T-cell (primary cell): ENCODE measurements around the gene ZDHHC14. TPM values are rescaled to one million over a fixed set of nuclear protein-coding genes. Genes with fewer than 3 reads are reported as not detected.

Experiments
- ATAC-seq, 4 experiments: fragments of 200-7000 bp in 3 of 4; fragments of 150-1000 bp in 1 of 4; cut with Tn5 transposase; replicated peaks in 1 of 4; 1 replicate in 3 of 4; 2 replicates in 1 of 4; pipeline ENCODE4 v1.10.0; 2021; ENCODE audit warnings: moderate library complexity in 3 of 4, mild to moderate bottlenecking in 2 of 4, moderate number of reproducible peaks in 1 of 4
- CTCF ChIA-PET, 2 donors: fragments of 300-600 bp; sonication (Branson Sonifier 250); formaldehyde crosslinking; loops; one replicate each; lab custom pipeline; 2022; ENCODE audit warnings: antibody characterized with exemption in 2 of 2; lab: Charles Lee
- POLR2A ChIA-PET, 2 donors: fragments of 300-600 bp; sonication (Branson Sonifier 250); formaldehyde crosslinking; loops; one replicate each; lab custom pipeline; 2022; ENCODE audit warnings: antibody characterized with exemption in 2 of 2; lab: Charles Lee
- DNase-seq, 35 experiments: peaks; one replicate each; pipeline versions ENCODE4 v3.0.0 to v3.0.0-alpha.2; 2013 to 2023
- H3K27ac ChIP-seq: one replicate; pipeline ENCODE4 v1.5.1; 2013; ENCODE audit warnings: low read length
- H3K27me3 ChIP-seq, 2 experiments: replicated peaks in 1 of 2; 1 replicate in 1 of 2; 2 replicates in 1 of 2; pipeline versions ENCODE4 v1.6.1 to v1.7.0; 2013; ENCODE audit warnings: low read length in 1 of 2, mixed read lengths in 1 of 2; ENCODE audit not compliant: control insufficient read depth in 2 of 2, insufficient read depth in 2 of 2; ENCODE audit errors: extremely low read depth in 1 of 2
- H3K36me3 ChIP-seq, 2 donors: 1 replicate in 1 of 2; 2 replicates in 1 of 2; pipeline versions ENCODE4 v1.6.1 to v1.7.0; 2013; ENCODE audit warnings: low read length in 1 of 2; ENCODE audit not compliant: control insufficient read depth in 2 of 2, insufficient read depth in 1 of 2; ENCODE audit errors: extremely low read depth in 1 of 2
- H3K4me1 ChIP-seq, 2 experiments: 1 replicate in 1 of 2; 2 replicates in 1 of 2; pipeline versions ENCODE4 v1.6.1 to v1.7.0; 2013; ENCODE audit warnings: low read length in 2 of 2, mixed read lengths in 1 of 2; ENCODE audit not compliant: insufficient read depth in 2 of 2, control insufficient read depth in 1 of 2; ENCODE audit errors: extremely low read depth in 1 of 2
- H3K4me3 ChIP-seq, 2 donors: 1 replicate in 1 of 2; 2 replicates in 1 of 2; pipeline versions ENCODE4 v1.5.1 to v1.7.0; 2013; ENCODE audit warnings: mild to moderate bottlenecking in 2 of 2, low read length in 1 of 2, moderate library complexity in 1 of 2; ENCODE audit not compliant: control insufficient read depth in 1 of 2; ENCODE audit errors: extremely low read depth in 1 of 2
- H3K9me3 ChIP-seq: 2 replicates; pipeline ENCODE4 v1.7.0; 2013
- H3K27ac Mint-ChIP-seq, 2 donors: one replicate each; pipeline ENCODE4 v1.8.0; 2020 to 2021; ENCODE audit warnings: mild to moderate bottlenecking in 2 of 2, mixed read lengths in 2 of 2
- H3K27me3 Mint-ChIP-seq, 2 donors: one replicate each; pipeline ENCODE4 v1.8.0; 2021 to 2022; ENCODE audit warnings: mixed read lengths in 2 of 2
- H3K36me3 Mint-ChIP-seq: one replicate; pipeline ENCODE4 v1.8.0; 2021; ENCODE audit warnings: mixed read lengths
- H3K4me1 Mint-ChIP-seq, 3 donors: one replicate each; pipeline ENCODE4 v1.8.0; 2020 to 2022; ENCODE audit warnings: mixed read lengths in 3 of 3, mild to moderate bottlenecking in 1 of 3
- H3K4me3 Mint-ChIP-seq, 3 donors: one replicate each; pipeline ENCODE4 v1.8.0; 2020 to 2022; ENCODE audit warnings: mild to moderate bottlenecking in 3 of 3, mixed read lengths in 3 of 3, moderate library complexity in 3 of 3
- H3K9me3 Mint-ChIP-seq, 3 donors: one replicate each; pipeline ENCODE4 v1.8.0; 2020 to 2022; ENCODE audit warnings: mixed read lengths in 3 of 3
- WGBS: methylation state at CpG from one replicate; pipeline ENCODE4 v1.1.5; 2013; ENCODE audit warnings: missing lambda C conversion rate; ENCODE audit not compliant: insufficient coverage; 5-methylcytosine and 5-hydroxymethylcytosine counted together
- total RNA-seq, 35 experiments: library from RNA in 6 of 35; stranded (reverse) in 6 of 35; fragments of 120-200 nt in 1 of 35; gene quantifications; one replicate each; pipeline versions ENCODE4 v1.2.1 to v1.2.4 and lab custom pipeline; 2013 to 2026

The ZDHHC14 gene
- total RNA-seq, 5 donors from 2014 or later (not counting 1 experiment from before 2014, with no cell fraction given), result 2.1 to 3.7 (median 2.6) TPM

GRCh38 chr6:157534977-157535339, 154.0 kb downstream of the ZDHHC14 start:
- H3K4me1 Mint-ChIP-seq, result peaks cover 48 to 57% (median 51%) of the 10 kb centered on the region in 3 donors
- Histone ChIP-seq H3K27me3 (no peaks in the 10 kb centered on the region), H3K4me1 (peaks cover 27 to 50% of the 10 kb centered on the region in 2 experiments), H3K4me3 (no peak overlapping the region), H3K27ac (peak overlapping the region; percentile 77), H3K36me3 (no peaks in the 10 kb centered on the region), H3K9me3 (no peaks in the 10 kb centered on the region)
- no CpG with 5 or more reads among the region's 3 CpGs for WGBS
- ATAC-seq, result no peak
- H3K36me3 Mint-ChIP-seq, result no peaks in the 10 kb centered on the region
- CTCF ChIA-PET, result no interaction called here
- POLR2A ChIA-PET, result interaction anchor here in 1 of 2 donors (0.5 kb wide), 1 partner anchor 11 kb away, joined by 3 read pairs; no protein-coding TSS in a partner anchor
- no peaks in the 10 kb centered on the region for H3K27me3 Mint-ChIP-seq
- H3K4me3 Mint-ChIP-seq, result peak overlapping the region in 1 of 3 donors; percentile 55
- no peaks in the 10 kb centered on the region for H3K9me3 Mint-ChIP-seq
- DNase-seq, result no peak
- peak overlapping the region; percentile 87 to 92 for H3K27ac Mint-ChIP-seq

DNA sequence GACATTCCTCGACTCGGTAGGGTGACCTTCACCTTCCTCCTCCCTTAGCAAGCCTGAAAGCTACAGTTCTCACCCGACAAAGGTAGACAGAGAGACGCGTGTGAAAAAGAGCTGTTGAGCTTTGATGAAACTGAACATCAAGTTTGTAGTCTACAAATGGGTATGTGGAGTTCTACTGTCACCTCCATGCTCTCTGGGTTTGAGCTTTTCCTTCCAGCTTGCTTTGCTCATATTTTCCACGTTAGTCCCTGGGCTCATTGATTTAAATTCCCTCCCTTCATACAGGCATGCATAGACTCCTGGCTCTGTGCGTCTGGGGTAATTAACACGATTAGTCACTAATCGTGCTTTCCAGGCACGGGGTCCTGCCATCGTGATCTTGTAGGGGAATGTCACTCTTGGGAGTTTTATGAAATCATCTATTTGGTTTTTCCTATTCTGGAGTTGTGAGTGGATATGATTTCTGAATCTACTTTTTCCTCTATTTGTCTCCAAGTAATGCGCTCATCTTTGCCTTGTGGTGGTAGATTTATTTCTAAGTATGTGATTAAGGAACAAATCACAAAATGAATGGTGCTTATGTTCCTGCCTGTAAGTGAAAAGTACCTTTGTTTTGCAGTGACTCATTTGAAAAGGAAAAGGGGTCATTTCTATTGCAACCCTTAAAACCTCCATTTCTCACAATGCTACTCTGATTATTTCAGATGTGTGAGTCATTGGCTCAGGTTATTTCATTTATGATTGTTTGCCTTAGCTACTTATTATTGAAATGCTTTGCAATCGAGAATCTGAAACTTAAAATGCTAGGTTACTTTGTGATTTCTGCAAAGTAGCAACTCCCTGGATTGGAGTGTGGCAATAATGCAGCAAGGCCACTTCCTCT, 154.6 kb downstream of the ZDHHC14 start:
- Mint-ChIP-seq H3K27me3 (no peaks in the 10 kb centered on the region), H3K4me1 (peaks cover 49 to 58% (median 51%) of the 10 kb centered on the region in 3 donors), H3K36me3 (no peaks in the 10 kb centered on the region), H3K9me3 (no peaks in the 10 kb centered on the region), H3K27ac (peak overlapping the region; percentile 87 to 92), H3K4me3 (peak overlapping the region; percentile 21 to 55 (median 28))
- Histone ChIP-seq H3K4me3 (no peak overlapping the region), H3K4me1 (peaks cover 27 to 50% of the 10 kb centered on the region in 2 experiments), H3K27me3 (no peaks in the 10 kb centered on the region), H3K36me3 (no peaks in the 10 kb centered on the region), H3K9me3 (no peaks in the 10 kb centered on the region), H3K27ac (peak overlapping the region; percentile 77)
- DNase-seq (peak in 2 of 35 experiments; percentile 17 to 52), ATAC-seq (peak; percentile 31 to 76 (median 50))
- WGBS, result 0% methylated on average over 1 of the region's 13 CpGs
- ChIA-PET POLR2A (interaction anchor here in 1 of 2 donors (0.5 kb wide), 1 partner anchor 11 kb away, joined by 3 read pairs; no protein-coding TSS in a partner anchor), CTCF (interaction anchor here in 1 of 2 donors (1.4 kb wide), 1 partner anchor 15 kb away, joined by 7 read pairs; no protein-coding TSS in a partner anchor)

DNA sequence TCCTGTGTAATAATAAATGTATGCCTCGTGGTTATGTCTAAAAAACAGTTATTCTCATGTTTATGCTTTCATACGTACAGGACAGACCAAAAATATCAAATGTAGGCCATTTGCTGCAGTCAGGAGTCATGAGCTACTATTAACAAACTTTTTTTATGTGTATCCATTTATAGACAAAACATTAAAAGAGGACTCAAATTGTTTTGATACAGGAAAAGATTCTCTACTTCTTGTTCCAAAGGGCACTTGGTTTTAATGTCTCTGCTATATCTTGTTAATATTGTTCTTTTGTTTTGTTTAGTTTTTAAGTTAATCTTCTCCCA, 155.2 kb downstream of the ZDHHC14 start:
- peaks cover 27 to 50% of the 10 kb centered on the region in 2 experiments for H3K4me1 ChIP-seq

GRCh38 chr6:157537556-157537955, 156.6 kb downstream of the ZDHHC14 start:
- H3K36me3 Mint-ChIP-seq, result no peaks in the 10 kb centered on the region
- H3K4me3 ChIP-seq, result no peak overlapping the region
- 88% methylated on average over 1 of the region's 2 CpGs for WGBS
- peaks cover 49 to 58% (median 51%) of the 10 kb centered on the region in 3 donors for H3K4me1 Mint-ChIP-seq
- no peak overlapping the region for H3K4me3 Mint-ChIP-seq
- H3K4me1 ChIP-seq, result peaks cover 27 to 50% of the 10 kb centered on the region in 2 experiments
- H3K27me3 Mint-ChIP-seq, result no peaks in the 10 kb centered on the region
- ATAC-seq, result no peak
- no peaks in the 10 kb centered on the region for H3K27me3 ChIP-seq
- ChIA-PET POLR2A (no interaction called here), CTCF (interaction anchor here in 1 of 2 donors (0.9 kb wide), 1 partner anchor 12 kb away, joined by 3 read pairs; no protein-coding TSS in a partner anchor)
- H3K27ac Mint-ChIP-seq, result peak overlapping the region; percentile 30 to 42
- peak overlapping the region; percentile 56 for H3K27ac ChIP-seq
- H3K36me3 ChIP-seq, result no peaks in the 10 kb centered on the region
- H3K9me3 Mint-ChIP-seq, result no peaks in the 10 kb centered on the region
- no peak for DNase-seq
- H3K9me3 ChIP-seq, result no peaks in the 10 kb centered on the region

More for the DNA sequence above, 155.2 kb downstream of the ZDHHC14 start:
- no peak for DNase-seq
- H3K27ac ChIP-seq, result peak overlapping the region; percentile 77
- POLR2A ChIA-PET, result no interaction called here
- no peaks in the 10 kb centered on the region for H3K27me3 ChIP-seq
- no peaks in the 10 kb centered on the region for H3K9me3 ChIP-seq
- no peak overlapping the region for H3K4me3 ChIP-seq
- peak in 1 of 4 experiments; percentile 73 for ATAC-seq
- CTCF ChIA-PET, result interaction anchor here in 1 of 2 donors (1.4 kb wide), 1 partner anchor 14 kb away, joined by 7 read pairs; no protein-coding TSS in a partner anchor
- no CpG with 5 or more reads among the region's 2 CpGs for WGBS
- Mint-ChIP-seq H3K36me3 (no peaks in the 10 kb centered on the region), H3K9me3 (no peaks in the 10 kb centered on the region), H3K27ac (peak overlapping the region; percentile 87 to 92), H3K4me1 (peaks cover 49 to 58% (median 51%) of the 10 kb centered on the region in 3 donors), H3K4me3 (peak overlapping the region in 2 of 3 donors; percentile 28 to 55), H3K27me3 (no peaks in the 10 kb centered on the region)
- no peaks in the 10 kb centered on the region for H3K36me3 ChIP-seq

- ChIA-PET CTCF (interaction anchor here in 1 of 2 donors (0.6 to 0.9 kb wide), 2 partner anchors 12 to 433 kb away, joined by 3 read pairs; no protein-coding TSS in a partner anchor), POLR2A (no interaction called here)
- Mint-ChIP-seq H3K9me3 (no peaks in the 10 kb centered on the region), H3K27me3 (no peaks in the 10 kb centered on the region), H3K4me1 (peaks cover 49 to 56% (median 49%) of the 10 kb centered on the region in 3 donors), H3K4me3 (no peak overlapping the region), H3K27ac (peak overlapping the region; percentile 25 to 60), H3K36me3 (no peaks in the 10 kb centered on the region)
- Histone ChIP-seq H3K36me3 (no peaks in the 10 kb centered on the region), H3K9me3 (no peaks in the 10 kb centered on the region), H3K27ac (peak overlapping the region; percentile 56), H3K27me3 (no peaks in the 10 kb centered on the region), H3K4me3 (no peak overlapping the region), H3K4me1 (peaks cover 27 to 50% of the 10 kb centered on the region in 2 experiments)
- 56% methylated on average over 3 of the region's 5 CpGs for WGBS
- DNase-seq (no peak), ATAC-seq (peak in 1 of 4 experiments; percentile 31)
Measured at GRCh38 chr6:157538168-157538567, 157.2 kb downstream of the ZDHHC14 start.

- H3K27ac Mint-ChIP-seq, result peak overlapping the region; percentile 20 to 71
- Histone ChIP-seq H3K4me3 (no peak overlapping the region), H3K27ac (peak overlapping the region; percentile 56), H3K9me3 (no peaks in the 10 kb centered on the region), H3K27me3 (no peaks in the 10 kb centered on the region), H3K4me1 (peaks cover 27 to 45% of the 10 kb centered on the region in 2 experiments), H3K36me3 (no peaks in the 10 kb centered on the region)
- no peak for ATAC-seq
- peaks cover 47 to 52% (median 49%) of the 10 kb centered on the region in 3 donors for H3K4me1 Mint-ChIP-seq
- DNase-seq, result no peak
- ChIA-PET CTCF (interaction anchor here in 1 of 2 donors (0.6 kb wide), 1 partner anchor 433 kb away, joined by 3 read pairs; no protein-coding TSS in a partner anchor), POLR2A (no interaction called here)
- H3K36me3 Mint-ChIP-seq, result peaks cover 3% of the 10 kb centered on the region
- WGBS, result 97% methylated on average over 12 of the region's 13 CpGs
- no peak overlapping the region for H3K4me3 Mint-ChIP-seq
- no peaks in the 10 kb centered on the region for H3K27me3 Mint-ChIP-seq
- no peaks in the 10 kb centered on the region for H3K9me3 Mint-ChIP-seq
Measured at GRCh38 chr6:157538698-157539097, 157.7 kb downstream of the ZDHHC14 start.
